CD4-positive, alpha-beta T cell treated with Interleukin-21 for 1 hour (primary cell): ENCODE data around the gene PDE4B.
A peak's percentile ranks its signal among the peaks of the same experiment; 100 is the strongest.

ENCODE experiments used
- DNase-seq: peaks from one replicate; pipeline ENCODE4 v3.0.0-alpha.2; 2020

Gene PDE4B

DNA sequence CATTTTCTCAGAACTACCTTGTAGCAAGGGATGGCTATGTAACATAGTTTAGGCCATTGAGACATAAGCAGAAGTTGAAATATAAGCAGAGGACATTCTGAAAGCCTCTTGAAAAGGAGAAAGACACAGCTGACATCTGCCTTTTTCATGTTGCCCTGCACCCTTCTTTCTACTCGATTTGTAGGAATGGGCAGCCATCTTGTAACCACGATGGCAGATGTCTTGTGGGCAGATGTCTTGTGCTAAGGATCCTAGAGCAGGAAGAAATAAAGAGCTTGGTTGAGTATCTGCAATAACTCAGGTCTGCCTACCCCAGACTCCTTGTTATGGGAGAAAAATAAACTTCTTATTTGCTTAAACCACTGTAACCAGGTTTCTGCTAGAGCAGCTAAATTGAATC is 351.0 kb downstream of the PDE4B start:
- DNase-seq, result no peak

DNA sequence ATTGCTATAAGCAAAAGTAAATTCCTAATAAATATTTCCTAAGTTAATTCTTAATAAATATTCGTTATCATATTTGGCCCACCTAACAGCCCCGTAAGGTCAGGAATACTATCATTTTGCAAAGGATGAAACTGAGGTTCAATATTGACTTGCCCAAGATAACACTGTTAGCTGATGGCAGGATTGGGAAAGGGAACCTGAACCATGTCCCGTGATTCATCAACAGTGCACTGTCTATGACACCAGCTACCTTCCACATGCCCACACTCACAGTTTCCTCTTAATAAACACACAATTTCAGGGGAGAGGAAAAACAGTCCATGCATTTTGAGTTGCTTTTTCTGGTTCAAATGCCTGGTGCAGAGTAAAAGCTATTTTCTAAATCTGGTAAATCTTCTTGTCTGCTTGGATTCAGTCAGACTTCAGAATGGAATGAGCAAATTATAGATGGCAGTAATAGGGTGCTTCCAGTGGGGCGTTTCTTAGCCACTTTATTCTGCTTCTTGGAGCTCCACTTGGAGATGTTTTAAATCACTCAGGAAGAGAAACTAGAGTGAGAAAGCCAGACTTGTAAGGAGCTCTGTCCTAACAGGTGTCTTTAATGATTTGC is 354.6 kb downstream of the PDE4B start:
- DNase-seq, result no peak

DNA sequence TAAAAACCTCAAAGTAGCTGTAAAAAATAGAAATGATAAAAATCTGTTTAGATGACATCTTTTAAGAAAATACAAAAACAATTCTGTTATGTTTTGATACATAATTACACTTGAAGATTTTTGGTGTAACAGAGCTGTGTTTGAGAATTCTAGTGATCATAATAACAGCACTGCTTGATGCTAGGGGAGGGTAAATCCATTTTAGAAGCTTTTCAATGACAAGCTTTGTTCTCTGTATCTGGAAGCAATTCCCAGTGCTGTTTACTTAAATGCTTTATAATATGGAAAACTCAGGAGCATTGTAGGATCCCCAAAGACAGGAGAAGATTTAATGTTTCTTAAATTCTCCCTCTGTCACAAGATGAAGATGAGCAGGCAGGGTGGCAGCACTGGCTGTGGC is 359.3 kb downstream of the PDE4B start:
- no peak for DNase-seq

DNA sequence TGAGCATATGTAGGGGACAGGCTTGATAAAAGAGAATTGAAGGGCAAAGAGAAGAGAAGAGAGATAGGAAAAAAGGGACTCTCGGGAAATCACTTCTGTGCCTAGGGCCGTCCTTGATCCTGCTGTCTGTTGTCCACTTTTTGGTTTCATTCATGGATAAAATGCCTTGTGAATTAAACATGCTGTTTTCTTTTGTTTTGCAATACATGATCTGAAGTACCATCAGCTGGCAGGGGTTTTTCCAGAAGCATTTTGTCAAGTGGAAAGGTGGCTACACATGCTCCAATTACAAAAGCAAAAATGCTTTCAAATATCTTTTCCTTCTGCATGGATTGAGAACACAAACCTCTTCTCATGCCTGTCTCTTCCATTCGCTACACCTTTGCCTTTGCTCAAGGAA is 361.7 kb downstream of the PDE4B start:
- DNase-seq, result no peak

DNA sequence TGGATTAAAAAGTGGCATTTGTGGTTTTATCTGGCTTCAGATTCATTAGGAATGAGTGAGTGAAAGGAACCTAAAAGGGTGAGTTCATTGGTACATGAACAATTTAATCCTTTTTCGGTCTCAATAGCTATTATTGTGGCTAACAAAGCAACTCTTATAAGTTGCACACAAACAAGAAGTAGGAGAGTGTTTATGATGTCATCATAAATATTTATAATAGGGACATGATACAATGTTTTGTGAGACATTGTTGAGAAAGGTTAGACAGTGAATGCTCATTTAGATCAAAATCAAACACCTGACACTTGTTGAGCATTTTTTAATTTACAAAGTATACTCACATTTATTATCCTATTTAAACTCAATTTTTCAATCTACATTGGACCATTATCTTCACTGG is 363.4 kb downstream of the PDE4B start:
- no peak for DNase-seq

GRCh38 chr1:66159800-66160199 is 367.1 kb downstream of the PDE4B start:
- DNase-seq, result no peak

DNA sequence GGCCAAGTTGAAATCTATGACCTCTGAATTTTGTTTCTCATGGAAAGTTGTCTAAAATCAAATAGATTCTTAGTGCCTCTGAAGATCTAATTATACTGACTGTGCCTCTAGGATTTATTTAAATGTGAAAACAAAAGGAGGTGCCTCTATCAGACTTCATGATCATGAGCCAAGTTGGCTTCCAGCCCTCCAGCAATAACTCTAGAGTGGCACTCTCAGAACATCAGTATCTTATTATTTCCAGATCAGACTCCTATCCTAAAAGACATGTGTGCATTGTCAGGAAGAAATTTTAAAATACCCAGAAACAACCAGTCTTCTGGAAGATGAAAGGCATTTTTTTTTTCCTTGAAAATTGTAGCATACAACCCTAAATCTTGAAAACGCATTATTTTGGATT is 368.0 kb downstream of the PDE4B start:
- DNase-seq, result no peak

- no peak for DNase-seq
Measured at GRCh38 chr1:66166753-66167152, 374.1 kb downstream of the PDE4B start.

- DNase-seq, result no peak
Measured at GRCh38 chr1:66167267-66167666, 374.6 kb downstream of the PDE4B start.

GRCh38 chr1:66168467-66168887 is 375.8 kb downstream of the PDE4B start:
- no peak for DNase-seq

GRCh38 chr1:66168948-66169671 is 376.4 kb downstream of the PDE4B start:
- no peak for DNase-seq

GRCh38 chr1:66172272-66172671 is 379.6 kb downstream of the PDE4B start:
- DNase-seq, result no peak

- DNase-seq, result no peak
Measured at GRCh38 chr1:66175098-66175497, 382.4 kb downstream of the PDE4B start.

DNA sequence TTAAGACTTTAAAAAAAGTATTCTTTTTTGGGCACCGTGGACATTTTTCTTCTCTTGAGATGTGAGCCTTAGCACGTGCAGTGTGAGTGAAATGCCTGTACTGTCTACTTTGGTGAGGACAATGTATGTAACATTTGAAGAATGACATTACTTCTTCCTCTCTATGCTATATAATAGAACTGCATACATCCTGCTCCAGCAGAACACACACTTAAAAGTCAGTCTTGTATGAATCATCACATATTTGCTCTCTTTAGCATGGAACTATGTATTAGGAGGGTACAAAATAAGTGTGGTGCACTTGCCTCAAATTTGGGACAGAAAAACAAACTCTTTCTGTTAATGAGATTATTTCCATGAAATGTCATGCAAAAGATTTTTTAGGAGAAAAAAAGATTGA is 382.9 kb downstream of the PDE4B start:
- DNase-seq, result no peak

DNA sequence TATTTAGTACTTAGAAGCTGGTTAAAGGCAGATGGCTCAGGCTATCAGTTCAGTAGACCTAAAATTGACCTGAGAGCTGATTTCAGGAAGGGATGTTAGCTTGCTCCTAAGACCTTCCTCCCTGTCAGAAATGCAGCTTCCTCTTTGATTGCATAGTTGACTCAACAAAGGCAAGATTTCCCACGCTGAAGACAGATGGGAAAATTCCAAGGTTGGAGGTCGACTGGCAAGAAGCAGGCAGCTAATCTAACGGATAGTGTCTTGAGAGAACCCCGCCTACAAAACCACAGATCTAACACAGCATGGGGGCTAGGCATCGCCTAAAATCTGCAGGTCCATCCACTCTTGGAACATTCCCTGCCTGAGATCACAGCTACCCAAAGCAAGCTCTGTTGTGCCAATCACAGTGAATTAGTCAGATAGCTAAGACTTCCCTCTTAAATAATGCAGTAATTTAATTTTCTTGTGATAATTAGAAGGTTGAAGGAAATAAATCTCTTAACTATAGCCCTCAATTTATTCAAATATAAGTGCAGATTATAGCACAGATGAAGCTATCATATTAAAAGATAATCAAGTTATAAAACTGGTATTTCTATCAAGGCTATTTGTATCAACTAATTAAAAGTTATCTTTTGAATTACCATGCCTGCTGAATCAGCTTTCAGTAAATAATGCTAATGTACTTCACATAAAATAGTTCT is 383.5 kb downstream of the PDE4B start:
- DNase-seq, result no peak

- no peak for DNase-seq
Measured at GRCh38 chr1:66176832-66177231, 384.1 kb downstream of the PDE4B start.

DNA sequence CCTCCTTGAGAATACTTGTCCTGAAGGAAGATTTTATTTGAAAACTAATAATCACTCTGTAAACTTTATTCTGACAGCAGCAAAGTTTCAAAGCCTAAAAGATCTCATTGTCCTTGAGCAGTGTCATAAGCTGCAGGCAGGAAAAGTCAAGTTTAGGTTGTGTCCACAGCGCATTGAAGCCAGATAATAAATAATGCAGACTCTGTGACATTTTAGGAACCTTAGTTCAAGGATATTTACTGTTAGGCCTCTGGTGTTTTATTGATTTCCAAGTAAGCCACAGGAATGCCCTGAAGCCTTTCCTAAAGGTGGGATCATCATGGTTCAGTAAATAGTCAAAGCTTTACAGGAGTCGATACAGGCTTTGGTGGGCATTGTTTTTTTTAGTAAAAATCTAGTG is 384.8 kb downstream of the PDE4B start:
- no peak for DNase-seq

GRCh38 chr1:66182026-66182425 is 389.3 kb downstream of the PDE4B start:
- no peak for DNase-seq

GRCh38 chr1:66182551-66183178 is 390.0 kb downstream of the PDE4B start:
- peak; percentile 24 for DNase-seq

- DNase-seq, result no peak
Measured at GRCh38 chr1:66183400-66183799, 390.7 kb downstream of the PDE4B start.

GRCh38 chr1:66197120-66197519 is 404.4 kb downstream of the PDE4B start:
- DNase-seq, result no peak

GRCh38 chr1:66197785-66198184 is 405.1 kb downstream of the PDE4B start:
- no peak for DNase-seq

GRCh38 chr1:66206563-66207144 is 414.0 kb downstream of the PDE4B start:
- no peak for DNase-seq
